GM21381 (cell line): ENCODE measurements around the gene NAB2.

Experiments
- ATAC-seq: cut with Tn5 transposase; IDR thresholded peaks from one replicate; pipeline ENCODE4 v1.9.1; 2021; ENCODE audit warnings: mild to moderate bottlenecking, moderate library complexity; ENCODE audit not compliant: unreplicated experiment

NAB2 gene

DNA sequence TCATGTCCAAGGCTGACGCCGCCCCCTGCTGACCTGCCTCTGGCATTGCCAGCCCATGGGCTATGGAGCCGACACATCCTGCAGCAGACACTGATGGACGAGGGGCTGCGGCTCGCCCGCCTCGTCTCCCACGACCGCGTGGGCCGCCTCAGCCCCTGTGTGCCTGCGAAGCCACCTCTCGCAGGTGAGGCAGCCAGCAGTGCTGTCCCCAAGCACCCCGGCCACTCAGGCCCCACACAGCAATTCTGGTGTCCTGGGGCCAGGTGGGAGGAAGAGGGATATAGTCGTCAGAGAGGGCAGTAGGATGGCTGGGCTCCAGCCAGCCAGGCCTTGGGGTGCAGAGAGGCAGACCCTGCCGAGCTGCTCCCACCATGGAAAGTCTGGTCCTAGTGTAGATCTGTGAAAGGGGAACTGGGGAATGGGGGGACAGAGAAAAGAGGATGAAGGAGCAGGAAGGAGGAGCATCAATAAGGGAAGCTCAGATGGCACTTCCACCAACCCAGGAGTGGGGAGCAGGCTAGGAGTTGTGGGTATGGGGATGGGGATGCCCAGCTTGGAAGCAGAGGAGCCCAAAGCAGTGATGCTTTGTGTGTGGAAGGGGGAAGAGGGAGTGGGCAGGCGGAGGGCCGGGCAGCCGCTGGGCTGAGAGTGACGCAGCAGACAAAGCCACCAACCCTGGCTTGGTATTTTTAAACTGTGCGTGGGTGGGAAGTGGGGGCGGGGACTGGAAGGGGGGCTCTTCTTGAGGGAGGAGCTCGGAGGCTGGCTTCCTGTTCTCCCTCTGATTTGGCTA, 4.7 kb downstream of the NAB2 start:
- no peak for ATAC-seq

DNA sequence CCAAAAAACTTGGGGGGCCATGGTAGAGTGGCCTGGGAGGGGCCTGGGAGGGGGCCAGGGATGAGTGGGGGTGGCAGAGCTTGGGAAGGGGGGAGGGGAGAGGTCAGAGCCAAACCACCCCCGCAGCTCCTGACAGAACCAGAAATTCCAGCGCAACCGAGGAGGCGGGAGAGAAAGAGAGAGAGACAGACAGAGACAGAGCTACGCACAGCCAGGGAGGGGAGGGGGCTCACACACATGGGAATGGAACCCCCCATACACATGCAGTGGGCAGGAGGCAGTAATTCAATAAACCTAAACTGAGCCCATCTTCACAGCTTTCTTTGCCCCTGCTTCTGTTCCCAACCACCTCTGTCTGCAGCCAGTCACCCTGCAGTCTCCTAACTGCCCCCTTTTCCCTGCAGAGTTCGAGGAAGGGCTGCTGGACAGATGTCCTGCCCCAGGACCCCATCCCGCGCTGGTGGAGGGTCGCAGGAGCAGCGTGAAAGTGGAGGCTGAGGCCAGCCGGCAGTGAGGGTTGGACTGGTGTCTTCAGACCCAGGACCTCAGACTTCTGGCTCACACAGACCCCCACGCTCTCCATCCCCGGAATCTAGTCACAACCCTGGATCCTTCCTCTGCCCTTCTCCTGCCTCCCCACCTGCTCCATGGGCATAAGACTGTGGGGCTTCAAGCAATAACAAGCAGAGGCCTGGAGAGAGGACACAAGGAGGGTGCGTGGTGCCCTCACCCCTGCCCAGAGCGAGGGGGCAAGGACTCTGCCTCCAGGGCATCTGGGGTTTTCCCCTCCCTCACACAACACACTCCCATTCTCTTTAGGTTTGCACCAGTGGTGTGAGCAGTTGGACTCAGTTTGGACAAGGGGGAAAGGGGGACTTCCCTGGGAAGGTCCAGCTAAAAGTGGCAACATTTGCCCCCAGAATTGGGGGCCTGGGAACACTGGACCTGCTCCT, 5.6 kb downstream of the NAB2 start:
- no peak for ATAC-seq

DNA sequence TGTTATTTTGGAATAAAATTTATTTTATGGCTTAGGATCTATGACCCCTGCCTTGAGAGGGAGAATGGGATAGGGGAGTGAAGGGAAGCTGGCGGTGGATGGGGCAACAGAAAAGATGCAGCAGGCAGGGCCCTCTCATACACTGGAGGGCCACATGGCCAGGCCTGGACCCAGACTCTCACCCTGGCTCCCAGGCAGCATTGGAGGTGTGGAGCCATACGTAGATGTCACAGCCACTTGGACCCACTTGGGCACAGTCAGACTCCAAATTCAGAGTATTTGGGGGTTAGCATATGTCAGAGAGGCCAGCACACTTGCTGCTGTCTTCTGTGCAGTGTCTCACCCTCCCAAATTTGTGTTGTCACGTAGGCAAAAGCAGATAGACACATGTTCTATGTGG, 6.5 kb downstream of the NAB2 start:
- ATAC-seq, result no peak

DNA sequence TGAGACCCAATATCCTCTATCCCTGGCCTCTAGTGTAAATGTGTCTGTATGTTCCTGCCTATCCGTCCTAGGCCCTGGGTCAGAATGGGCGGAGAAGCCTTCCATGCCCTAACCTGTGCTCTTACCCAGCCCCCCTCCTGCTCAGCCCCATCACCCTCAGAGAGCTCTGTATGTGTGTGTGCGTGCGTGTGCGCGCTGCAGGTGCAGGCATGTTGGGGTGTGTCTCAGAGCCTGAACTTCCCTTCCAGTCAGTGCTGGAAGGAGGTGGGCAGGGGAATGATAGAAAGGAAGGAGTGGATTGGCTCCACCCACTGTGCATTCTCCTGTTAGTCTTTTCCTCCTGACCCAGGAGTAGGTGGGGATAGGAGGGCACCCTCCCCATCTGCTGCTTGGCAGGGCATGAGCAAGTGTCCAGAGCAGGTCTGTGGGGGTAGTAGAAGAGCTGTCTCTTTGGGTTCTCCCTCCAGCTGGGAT, 7.2 kb downstream of the NAB2 start:
- no peak for ATAC-seq

DNA sequence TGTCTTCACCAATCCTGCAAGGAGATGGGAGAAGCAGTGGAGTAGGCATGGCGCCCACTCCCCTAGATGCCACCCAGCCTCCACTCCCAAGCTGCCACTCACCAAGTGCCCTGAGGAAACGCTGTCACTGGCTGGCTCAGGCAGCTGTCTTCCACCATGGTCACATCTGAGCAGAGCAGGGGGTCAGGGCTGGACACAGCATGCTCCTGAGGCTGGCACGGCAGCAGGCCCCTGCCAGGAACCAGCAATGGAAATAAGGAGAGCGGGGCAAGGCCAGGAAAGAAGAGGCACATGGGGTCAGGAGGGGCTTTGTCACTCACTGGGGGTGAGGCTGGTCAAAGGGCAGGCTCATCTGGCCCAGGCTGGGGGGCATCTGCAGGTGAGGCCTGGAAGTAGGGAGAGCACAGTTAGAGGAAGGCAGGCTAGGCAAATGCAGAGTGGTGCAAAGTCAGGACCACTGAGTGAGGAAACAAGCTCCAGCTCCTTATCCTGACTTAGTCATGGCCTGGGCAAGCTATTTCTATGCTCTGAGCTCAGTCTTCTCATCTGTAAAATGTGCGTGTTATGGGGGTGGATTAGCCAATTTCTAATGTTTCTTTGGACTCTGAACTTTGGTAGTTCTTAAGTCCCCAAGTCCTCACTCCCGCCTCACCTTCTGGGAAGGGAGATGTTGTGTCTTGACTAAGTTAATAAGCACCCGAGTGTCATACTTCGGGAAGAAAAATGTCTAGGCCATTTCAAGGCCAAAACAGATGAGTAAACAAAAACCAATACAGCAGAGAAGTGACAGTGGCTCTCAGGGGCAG, 8.0 kb downstream of the NAB2 start:
- ATAC-seq, result no peak

DNA sequence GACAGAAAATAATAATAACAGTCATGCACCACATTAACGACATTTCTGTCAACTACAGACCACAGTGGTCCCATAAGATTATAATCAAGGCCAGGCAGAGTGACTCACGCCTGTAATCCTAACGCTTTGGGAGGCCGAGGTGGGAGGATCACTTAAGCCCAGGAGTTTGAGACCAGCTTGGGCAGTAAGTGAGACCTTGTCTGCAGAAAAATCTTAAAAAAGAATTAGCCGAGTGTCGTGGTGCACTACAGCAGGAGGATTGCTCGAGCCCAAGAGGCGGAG, 8.6 kb downstream of the NAB2 start:
- no peak for ATAC-seq

DNA sequence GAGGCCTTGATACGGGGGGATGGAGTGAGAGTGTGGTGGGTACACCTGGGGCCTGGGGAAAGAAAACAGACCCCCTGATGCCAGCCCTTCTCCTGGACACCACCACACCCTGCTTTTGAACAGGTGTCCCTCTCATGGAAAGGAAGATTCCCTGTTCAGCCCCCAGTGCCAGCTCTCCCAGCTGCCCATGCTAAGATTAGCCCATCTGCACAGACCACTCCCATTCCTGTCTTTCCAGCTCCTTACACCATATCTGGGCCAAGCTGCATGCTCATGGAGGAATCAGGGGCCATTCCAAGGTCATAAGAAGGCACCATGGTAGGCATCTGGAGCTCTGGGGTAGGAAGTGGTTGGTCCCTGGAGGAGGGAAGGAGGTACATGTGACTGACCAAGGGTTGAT, 9.6 kb downstream of the NAB2 start:
- no peak for ATAC-seq

DNA sequence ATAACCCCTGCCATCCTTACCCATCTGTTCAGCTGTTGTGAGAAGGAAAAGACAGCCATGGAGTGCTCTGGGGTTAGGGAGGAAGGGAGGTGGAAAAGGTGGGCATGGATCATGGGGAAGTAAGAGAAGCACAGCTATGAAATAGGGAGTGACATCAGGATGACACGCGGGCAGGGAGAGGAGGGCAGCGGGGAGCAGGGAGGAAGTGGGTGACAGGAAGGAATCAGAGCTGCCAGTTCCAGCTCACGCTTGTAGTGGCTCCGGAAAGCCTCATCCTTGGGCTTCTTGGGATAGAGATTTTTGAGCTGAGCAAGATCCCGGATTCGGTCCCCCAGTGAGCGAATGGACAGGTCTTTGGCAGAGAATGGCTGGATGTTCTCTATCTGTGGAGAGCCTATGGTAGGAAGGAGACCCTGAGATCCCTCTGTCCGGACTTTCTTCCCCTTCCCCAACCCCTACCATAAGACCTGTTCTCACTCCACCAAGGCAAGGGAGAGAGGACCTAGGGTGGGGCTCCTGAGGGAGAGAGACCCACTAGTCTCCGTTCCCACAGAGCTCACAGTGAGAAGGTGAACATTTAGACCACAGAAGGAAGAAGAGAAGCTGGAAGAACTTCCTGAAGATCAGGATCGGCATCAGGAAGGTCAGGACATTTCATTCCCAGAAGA, 10.3 kb downstream of the NAB2 start:
- no peak for ATAC-seq

DNA sequence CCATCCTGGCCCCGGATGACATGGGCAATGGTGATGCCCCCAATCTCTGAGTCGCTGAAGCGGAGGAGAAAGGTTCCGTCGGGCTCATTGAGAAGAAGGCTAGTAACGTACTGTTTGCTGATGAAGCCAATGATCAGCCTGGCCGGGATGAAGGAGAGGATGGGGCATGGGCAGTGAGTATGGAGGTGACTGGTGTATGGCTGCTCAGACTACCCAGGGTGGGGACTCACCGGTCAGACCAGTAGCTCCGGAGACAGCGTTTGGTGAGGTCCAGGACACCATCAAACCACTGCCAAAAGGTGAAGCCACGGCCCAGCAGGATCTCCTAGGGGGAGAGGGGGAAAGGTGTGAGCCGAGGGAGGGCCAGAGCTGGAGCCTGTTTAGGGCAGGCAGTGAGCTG, 10.9 kb downstream of the NAB2 start:
- ATAC-seq, result no peak

DNA sequence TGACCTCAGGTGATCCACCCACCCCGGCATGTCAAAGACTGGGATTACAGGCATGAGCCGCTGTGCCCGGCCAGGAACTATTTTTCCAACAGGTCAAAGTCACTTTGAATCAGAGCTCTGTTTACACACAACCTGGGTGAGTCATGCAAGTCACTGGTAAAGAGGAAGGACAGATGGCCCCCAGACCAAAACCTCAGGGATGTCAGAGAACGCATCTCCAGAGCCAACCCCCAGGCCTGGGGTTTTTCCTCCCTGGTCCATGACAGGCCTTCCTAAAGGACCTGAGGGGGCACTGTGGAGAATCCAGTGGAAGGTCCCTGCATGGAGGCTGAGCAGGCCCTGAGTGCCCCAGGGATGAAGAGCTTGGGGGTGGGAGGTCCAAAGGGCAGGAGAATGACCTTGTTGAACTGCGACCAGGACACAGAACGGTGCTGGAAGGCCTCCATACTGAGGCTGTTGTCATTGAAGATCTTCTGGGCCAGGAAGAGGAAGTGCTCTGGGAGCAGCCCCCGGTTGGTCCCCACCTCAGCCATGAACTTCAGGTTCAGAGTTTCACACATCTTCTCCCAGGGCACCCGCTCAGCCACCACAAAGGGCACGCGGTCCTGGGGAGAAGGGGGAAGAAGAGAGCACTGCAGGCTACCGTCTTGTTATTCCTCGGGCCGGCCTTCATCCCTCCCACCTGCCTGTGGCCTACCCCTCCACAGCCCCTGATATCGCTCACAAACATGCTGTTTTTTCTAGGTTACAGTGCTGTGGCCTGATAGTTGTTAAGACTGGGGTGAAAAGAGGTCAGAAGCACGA, 13.2 kb downstream of the NAB2 start:
- no peak for ATAC-seq

DNA sequence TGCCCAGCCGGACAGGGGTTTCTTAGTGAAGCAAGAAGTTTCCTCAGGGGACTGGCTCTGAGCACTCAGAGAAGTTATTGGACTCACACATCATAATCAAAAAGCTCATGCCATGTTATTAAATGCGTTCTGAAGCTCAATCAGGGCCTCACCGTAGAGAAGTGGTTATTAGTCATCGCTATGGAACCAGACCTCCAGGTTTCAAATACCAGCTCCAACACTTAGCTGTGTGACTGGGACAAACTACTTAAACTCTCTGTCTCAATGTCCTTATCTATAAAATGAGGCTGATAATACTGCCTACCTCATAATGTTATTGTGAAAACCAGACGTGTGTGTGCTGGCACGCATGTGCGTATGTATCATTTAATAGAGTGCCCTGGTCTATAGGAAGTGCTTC, 14.9 kb downstream of the NAB2 start:
- no peak for ATAC-seq

DNA sequence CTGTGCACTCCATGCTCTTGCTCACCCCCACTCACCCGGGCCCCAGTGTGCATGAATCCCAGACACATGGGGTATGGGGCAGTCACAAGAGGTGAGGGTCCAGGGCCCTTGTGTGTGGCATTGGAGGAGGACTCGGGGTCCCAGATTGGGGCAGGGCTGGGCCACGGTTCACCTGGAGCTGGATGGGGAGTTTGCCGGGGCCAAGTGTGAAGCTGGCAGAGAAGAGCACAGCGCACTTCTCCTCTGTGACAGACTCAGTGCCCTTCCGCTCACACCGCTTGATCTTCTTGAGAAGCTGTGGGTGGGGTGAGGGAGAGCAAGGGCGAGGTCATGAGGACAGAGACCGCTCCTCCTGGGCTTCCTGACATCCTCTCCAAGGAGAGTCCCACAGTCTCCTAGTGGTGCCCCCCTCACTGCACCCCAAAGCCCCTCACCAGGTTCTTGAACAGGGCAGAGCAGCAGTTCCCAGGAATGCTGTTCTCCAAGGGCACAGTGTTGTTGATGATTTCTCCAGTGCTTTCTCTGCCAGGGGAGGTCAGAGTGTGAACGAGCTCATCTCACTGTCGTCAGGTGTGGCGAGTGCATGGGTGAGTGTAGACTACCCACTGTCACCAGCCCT, 15.5 kb downstream of the NAB2 start:
- ATAC-seq, result no peak

DNA sequence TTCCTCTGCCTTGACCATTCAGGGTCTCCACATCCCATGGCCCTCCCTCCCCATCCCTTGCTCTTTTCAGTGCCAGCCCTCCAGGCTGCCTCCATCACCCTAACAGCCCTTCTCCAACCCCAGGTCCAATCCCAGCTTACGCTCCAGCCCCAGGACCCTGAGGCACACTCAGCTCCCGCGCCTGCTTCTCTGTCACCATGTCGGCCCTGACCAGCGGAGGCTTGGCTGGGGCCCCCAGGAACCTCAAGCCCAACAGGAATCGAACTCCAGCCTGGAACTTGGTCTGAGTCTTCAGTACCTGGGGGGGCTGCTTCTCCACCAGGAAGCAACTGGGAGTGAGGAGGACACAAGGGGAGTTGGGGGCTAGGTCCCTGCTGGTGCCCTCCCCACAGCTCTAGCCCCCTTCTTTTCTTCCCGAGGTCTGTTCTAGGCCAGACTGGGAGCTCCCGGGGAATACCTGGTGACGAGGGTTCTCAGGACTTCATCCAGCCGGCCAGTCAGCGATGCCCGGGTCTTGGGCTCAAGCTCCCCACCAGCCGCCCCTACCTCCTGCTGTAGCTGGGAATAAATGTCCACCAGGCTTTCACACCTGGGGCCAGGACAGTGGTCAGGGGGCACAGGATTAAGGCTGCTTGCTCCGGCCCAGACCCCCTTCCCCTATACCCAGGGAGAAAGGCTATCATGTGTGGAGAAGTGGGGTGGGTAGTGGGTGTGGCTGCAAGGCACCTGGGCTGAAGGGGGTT, 16.3 kb downstream of the NAB2 start:
- no peak for ATAC-seq

DNA sequence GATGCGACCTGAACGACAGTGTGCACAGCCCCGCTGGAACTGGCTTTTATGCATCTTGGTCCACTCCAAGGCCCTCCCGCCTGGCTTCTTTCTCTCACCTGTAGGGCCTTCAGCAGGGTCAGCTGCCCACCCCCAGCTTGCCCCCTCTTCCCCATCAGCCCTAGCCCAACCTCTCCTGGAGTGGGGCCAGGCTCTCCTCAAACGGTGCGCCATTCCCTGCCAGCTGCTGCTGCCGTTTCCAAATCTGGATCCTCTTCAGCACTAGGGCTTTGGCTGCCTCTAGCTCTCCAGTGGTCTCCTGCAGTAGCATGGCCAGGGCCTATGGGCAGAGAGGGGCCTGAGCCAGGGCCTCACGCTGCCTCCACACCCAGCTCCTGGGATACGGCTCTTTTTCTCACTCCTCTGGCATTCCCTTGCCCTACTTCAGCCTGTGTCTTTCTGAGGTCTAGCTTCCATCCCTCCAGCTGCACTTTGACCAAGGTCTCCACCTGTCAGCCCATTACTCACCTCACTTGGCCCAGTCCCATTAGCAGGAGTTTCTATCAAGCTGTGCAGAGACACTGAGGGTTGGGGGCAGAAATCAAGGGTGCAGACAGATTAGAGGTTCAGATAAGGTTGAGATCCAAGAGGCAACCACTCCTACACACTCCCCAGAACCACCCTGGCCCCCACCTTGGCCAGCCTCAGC, 17.3 kb downstream of the NAB2 start:
- no peak for ATAC-seq

DNA sequence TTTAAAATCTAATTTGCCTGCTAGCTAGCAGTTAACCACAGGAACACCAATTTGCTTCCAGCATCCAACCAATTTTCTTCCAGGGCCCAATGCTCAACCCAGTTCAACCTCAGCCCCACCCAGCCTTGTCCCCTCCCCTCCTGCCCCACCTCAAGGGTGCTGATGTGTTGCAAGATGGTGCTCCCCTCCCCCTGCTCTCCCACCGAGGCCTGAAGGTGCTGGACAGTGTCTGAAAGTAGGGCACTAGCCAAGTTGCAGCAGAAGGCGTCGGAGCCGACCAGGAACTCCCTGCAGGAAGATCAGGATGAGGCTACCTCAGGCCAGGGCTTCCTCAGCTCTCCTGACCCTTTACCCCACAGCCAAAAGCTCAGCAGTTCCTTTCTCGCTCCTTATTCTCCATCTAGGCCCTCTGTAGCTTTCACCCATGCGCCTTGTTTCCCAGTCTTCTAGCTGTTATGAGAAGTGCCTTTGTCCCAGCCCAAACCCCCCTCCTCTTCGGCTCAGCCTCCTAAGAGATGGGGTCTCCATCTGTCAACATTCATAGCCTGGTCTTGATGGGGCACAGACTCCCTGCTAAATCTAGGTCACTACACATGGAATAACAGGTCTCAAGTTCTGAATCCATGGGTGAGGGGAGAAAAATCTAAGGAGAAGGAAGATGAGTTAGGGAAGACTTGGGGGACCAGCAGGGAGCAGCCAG, 18.7 kb downstream of the NAB2 start:
- no peak for ATAC-seq

DNA sequence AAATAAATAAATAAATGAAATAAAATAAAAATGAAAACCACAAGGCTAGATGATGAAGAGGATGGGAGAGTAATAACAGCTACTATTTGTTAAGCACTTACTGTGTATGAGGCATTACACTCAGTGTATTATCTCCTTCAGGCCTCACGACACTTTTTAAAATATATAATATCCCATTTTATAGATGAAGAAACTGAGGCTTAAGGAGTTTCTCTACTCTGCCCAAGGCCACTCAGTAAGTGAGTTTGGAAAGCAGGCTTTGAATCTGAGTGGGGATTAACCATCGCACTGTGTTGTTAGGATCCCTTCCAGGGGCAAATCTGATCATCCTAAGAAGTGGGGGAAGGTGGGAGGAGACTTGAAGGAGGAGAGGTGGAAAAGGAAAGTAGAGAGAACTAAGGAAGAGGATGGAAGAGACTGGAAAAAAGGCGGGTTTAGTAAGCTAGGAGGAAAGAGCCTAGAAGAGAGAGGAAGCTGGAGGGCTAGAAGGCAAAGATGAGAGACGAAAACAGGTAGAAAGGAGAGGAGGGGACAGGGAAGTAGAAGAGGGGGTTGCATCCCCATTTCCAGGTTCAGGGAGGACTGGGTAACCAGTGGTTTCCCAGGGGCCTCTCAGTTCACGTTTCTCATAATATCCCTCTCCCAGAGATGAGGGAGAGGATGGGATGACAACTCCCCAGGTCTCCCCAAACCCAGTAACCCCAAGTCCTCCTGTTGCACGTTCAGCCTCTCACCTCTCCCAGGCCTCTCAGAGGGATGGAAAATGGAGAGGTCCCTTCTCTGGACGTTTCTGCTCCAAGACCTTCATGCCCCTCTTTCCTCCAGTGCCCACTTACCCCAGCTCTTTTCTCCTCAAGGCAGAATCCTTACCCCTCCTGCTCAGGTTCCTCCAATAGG, 20.5 kb downstream of the NAB2 start:
- no peak for ATAC-seq
